Stomach (tissue), 9 donors: ENCODE measurements around the gene TMEM169. TPM values are rescaled to one million over a fixed set of nuclear protein-coding genes. Genes with fewer than 3 reads are reported as not detected.

Source experiments
- DNase-seq, 2 donors: peaks; one replicate each; pipeline versions ENCODE4 v3.0.0 to v3.0.0-alpha.2; 2013 to 2019
- H3K27ac ChIP-seq, 5 donors: fragments of 200-600 bp in 4 of 5; sonication (generic) in 4 of 5; one replicate each; pipeline ENCODE4 v1.5.1; 2013 to 2019; ENCODE audit warnings: mild to moderate bottlenecking in 1 of 5, moderate library complexity in 1 of 5
- H3K27me3 ChIP-seq, 3 donors: fragments of 200-600 bp; sonication (generic); one replicate each; pipeline ENCODE4 v1.5.1; 2017 to 2019; ENCODE audit warnings: mixed run types in 1 of 3
- H3K36me3 ChIP-seq, 4 donors: fragments of 200-600 bp; sonication (generic); 1 replicate in 3 of 4; 2 replicates in 1 of 4; pipeline ENCODE4 v1.5.1; 2016 to 2019
- H3K4me1 ChIP-seq, 4 donors: fragments of 200-600 bp; sonication (generic); one replicate each; pipeline ENCODE4 v1.5.1; 2016 to 2019
- H3K4me3 ChIP-seq, 4 donors: fragments of 200-600 bp; sonication (generic) in 3 of 4; one replicate each; pipeline ENCODE4 v1.5.1; 2016 to 2019; ENCODE audit warnings: mild to moderate bottlenecking in 1 of 4
- H3K9me3 ChIP-seq, 4 donors: fragments of 200-600 bp; sonication (generic); one replicate each; pipeline ENCODE4 v1.5.1; 2016 to 2019
- CTCF ChIP-seq, 7 experiments: fragments of 450-650 bp in 4 of 7; fragments of 200-600 bp in 3 of 7; sonication (generic) in 3 of 7; IDR thresholded peaks; one replicate each; pipeline ENCODE4 v1.5.1; 2016 to 2019; ENCODE audit warnings: antibody characterized with exemption in 7 of 7, control low read depth in 2 of 7, mild to moderate bottlenecking in 1 of 7
- EP300 ChIP-seq: sonication (generic); formaldehyde crosslinking; IDR thresholded peaks from one replicate; pipeline ENCODE4 v1.6.1; 2017; ENCODE audit warnings: antibody characterized with exemption
- POLR2A ChIP-seq, 4 donors: fragments of 450-650 bp; IDR thresholded peaks; one replicate each; pipeline ENCODE4 v1.6.1; 2016; ENCODE audit warnings: antibody characterized with exemption in 4 of 4, control low read depth in 2 of 4, mild to moderate bottlenecking in 1 of 4, moderate library complexity in 1 of 4
- POLR2AphosphoS5 ChIP-seq, 3 donors: sonication (generic); formaldehyde crosslinking; IDR thresholded peaks; one replicate each; pipeline ENCODE4 v1.6.1; 2016; ENCODE audit warnings: antibody characterized with exemption in 3 of 3
- WGBS, 5 donors: extraction: QIAGEN DNeasy Blood & Tissue Kit in 3 of 5; methylation state at CpG; one replicate each; pipeline versions ENCODE4 v1.1.5 to v1.1.7; 2013 to 2018; 5-methylcytosine and 5-hydroxymethylcytosine counted together
- intact Hi-C: fragments of 100-400 bp; cut with DNase I; formaldehyde crosslinking; loops from one replicate; pipeline ENCODE4 v1.15.1; 2023; ENCODE audit warnings: low total_unique reads
- polyA plus RNA-seq, 3 donors: library from polyadenylated mRNA; stranded (reverse); fragments of 200-250 nt; gene quantifications; one replicate each; pipeline ENCODE4 v1.2.3, GENCODE V29; 2013
- total RNA-seq, 5 donors: library from RNA; depleted of rRNA; stranded (reverse); fragments of >200 nt; gene quantifications; one replicate each; pipeline versions ENCODE4 v1.1.0 to v1.2.3, GENCODE V29; 2014 to 2016
- donor health status: healthy with polysubstance abuse.
- donor health status: Bipolar disorder and iron deficiency.
- donor health status: healthy.

The TMEM169 gene
- total and polyA plus RNA-seq, 8 donors = 0.05 to 2.8 (median 0.55) TPM; not detected in 3

GRCh38 chr2:216073773-216074172 lies 7.9 kb upstream of the TMEM169 start:
- peaks cover 0 to 11% (median 0%) of the 10 kb centered on the region in 4 donors for H3K4me1 ChIP-seq
- no peaks in the 10 kb centered on the region for H3K9me3 ChIP-seq
- H3K27me3 ChIP-seq = no peaks in the 10 kb centered on the region
- no peak overlapping the region for H3K4me3 ChIP-seq
- no peak overlapping the region for H3K27ac ChIP-seq
- DNase-seq = no peak
- no peak for TF ChIP-seq CTCF (IDR thresholded peaks at IDR 0.05)
- no peak for TF ChIP-seq POLR2AphosphoS5 (IDR thresholded peaks at IDR 0.05)
- TF ChIP-seq EP300 = no peak
- TF ChIP-seq POLR2A (IDR thresholded peaks at IDR 0.05) = no peak
- intact Hi-C loops = no loop called here
- peaks cover 0 to 9% (median 0%) of the 10 kb centered on the region in 4 donors for H3K36me3 ChIP-seq

DNA sequence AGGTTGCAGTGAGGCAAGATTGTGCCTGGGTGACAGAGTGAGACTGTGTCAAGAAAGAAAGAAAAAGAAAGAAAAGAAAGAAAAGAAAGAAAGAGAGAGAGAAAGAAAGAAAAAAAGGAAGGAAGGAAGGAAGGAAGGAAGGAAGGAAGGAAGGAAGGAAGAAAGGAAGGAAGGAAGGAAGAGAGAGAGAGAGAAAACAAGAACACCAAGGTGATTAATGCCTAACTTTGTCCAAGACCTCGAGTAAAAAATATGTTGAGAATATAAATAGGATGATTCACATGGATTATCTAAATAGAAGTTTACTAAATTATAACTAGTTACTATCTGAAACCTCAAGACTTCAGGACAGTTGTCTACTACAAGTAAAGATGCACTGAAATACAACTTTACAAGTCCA lies 7.3 kb upstream of the TMEM169 start:
- Histone ChIP-seq H3K27me3 (no peaks in the 10 kb centered on the region), H3K4me1 (peaks cover 0 to 17% (median 0%) of the 10 kb centered on the region in 4 donors), H3K9me3 (no peaks in the 10 kb centered on the region), H3K4me3 (no peak overlapping the region), H3K27ac (no peak overlapping the region), H3K36me3 (peaks cover 0 to 9% (median 0%) of the 10 kb centered on the region in 4 donors)
- no peak for TF ChIP-seq EP300
- TF ChIP-seq CTCF (IDR thresholded peaks at IDR 0.05) = no peak
- TF ChIP-seq POLR2AphosphoS5 (IDR thresholded peaks at IDR 0.05) = no peak
- DNase-seq = no peak
- intact Hi-C loops = no loop called here
- 48 to 72% (median 67%) methylated on average over 1 of the region's 1 CpG for WGBS, 5 donors

DNA sequence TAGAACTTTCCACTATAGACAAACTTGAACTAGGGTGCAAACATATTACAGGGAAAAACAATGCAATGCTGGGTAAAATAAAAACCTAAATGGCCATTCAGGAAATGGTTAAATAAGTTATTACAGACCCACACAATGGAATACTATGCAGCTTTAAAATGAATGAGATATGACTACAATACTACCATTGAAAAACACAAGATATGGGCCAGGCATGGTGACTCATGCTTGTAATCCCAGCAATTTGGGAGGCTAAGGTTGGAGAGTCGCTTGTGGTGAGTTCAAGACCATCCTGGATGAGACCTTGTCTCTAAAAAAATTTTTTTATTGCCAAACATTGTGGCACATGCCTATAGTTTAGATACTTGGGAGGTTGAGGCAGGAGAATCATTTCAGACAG lies 6.9 kb upstream of the TMEM169 start:
- intact Hi-C loops = no loop called here
- Histone ChIP-seq H3K4me1 (peaks cover 0 to 21% (median 0%) of the 10 kb centered on the region in 4 donors), H3K27me3 (no peaks in the 10 kb centered on the region), H3K9me3 (no peaks in the 10 kb centered on the region), H3K27ac (no peak overlapping the region), H3K4me3 (no peak overlapping the region), H3K36me3 (peaks cover 0 to 9% (median 0%) of the 10 kb centered on the region in 4 donors)
- no peak for TF ChIP-seq CTCF (IDR thresholded peaks at IDR 0.05)
- TF ChIP-seq POLR2A (IDR thresholded peaks at IDR 0.05) = no peak
- TF ChIP-seq POLR2AphosphoS5 (IDR thresholded peaks at IDR 0.05) = no peak
- TF ChIP-seq EP300 = no peak
- WGBS, 5 donors = 75 to 92% (median 85%) methylated on average over 1 of the region's 1 CpG
- DNase-seq = no peak

- no peaks in the 10 kb centered on the region for H3K9me3 ChIP-seq
- peaks cover 0 to 9% (median 0%) of the 10 kb centered on the region in 4 donors for H3K36me3 ChIP-seq
- H3K27me3 ChIP-seq = no peaks in the 10 kb centered on the region
- DNase-seq = no peak
- H3K4me3 ChIP-seq = no peak overlapping the region
- no peak overlapping the region for H3K27ac ChIP-seq
- peaks cover 0 to 31% (median 3%) of the 10 kb centered on the region in 4 donors for H3K4me1 ChIP-seq
- WGBS, 5 donors = 54 to 74% (median 58%) methylated on average over 6 of the region's 6 CpGs
- TF ChIP-seq POLR2AphosphoS5 (IDR thresholded peaks at IDR 0.05) = no peak
- TF ChIP-seq CTCF (IDR thresholded peaks at IDR 0.05) = no peak
- TF ChIP-seq EP300 = no peak
- TF ChIP-seq POLR2A (IDR thresholded peaks at IDR 0.05) = no peak
- intact Hi-C loops = no loop called here
Observed at GRCh38 chr2:216075510-216076485, 5.9 kb upstream of the TMEM169 start.
